A549 (cell line): Measurements from ENCODE around the gene RAB3B. TPM values are rescaled to one million over a fixed set of nuclear protein-coding genes. Genes with fewer than 3 reads are reported as not detected.
A peak's percentile ranks its signal among the peaks of the same experiment; 100 is the strongest.

Experiments
- ATAC-seq, 2 experiments: fragments of 200-7000 bp in 1 of 2; fragments of >200 bp in 1 of 2; cut with Nextera tagmentation in 1 of 2; cut with Tn5 transposase in 1 of 2; 3 replicates each; pipeline versions ENCODE4 v1.8.0 to v1.9.1; 2018 to 2020; ENCODE audit warnings: mild to moderate bottlenecking in 1 of 2, moderate library complexity in 1 of 2
- CTCF ChIA-PET: fragments of 300-600 bp; sonication (Branson Sonifier 250); formaldehyde crosslinking; extraction: SDS; loops from one replicate; lab custom pipeline; 2021; ENCODE audit warnings: antibody characterized with exemption, inconsistent platforms; lab: Yijun Ruan, JAX
- POLR2A ChIA-PET: fragments of 350-600 bp; formaldehyde crosslinking; extraction: SDS; loops from one replicate; lab custom pipeline; 2021; ENCODE audit warnings: antibody characterized with exemption, inconsistent platforms; lab: Yijun Ruan, JAX
- DNase-seq, 2 experiments: peaks; one replicate each; pipeline versions ENCODE4 v3.0.0 to v3.0.0-alpha.2; 2011 to 2016; ENCODE audit warnings: low read depth in 1 of 2, low spot score in 1 of 2
- FAIRE-seq: peaks from 2 replicates; lab custom pipeline; 2011; peaks lifted over from hg19 to GRCh38; lab: Jason Lieb, UNC
- H3K27ac ChIP-seq, 2 experiments: fragments of >200 bp; sonication (Bioruptor Twin); formaldehyde crosslinking; 3 replicates each; pipeline ENCODE4 v1.5.1; 2016 to 2017
- H3K4me1 ChIP-seq: fragments of >200 bp; sonication (Bioruptor Twin); formaldehyde crosslinking; 3 replicates; pipeline ENCODE4 v1.6.1; 2016
- H3K4me2 ChIP-seq: fragments of >200 bp; sonication (Bioruptor Twin); formaldehyde crosslinking; 3 replicates; pipeline ENCODE4 v1.6.1; 2016
- H3K4me3 ChIP-seq: fragments of >200 bp; sonication (Bioruptor Twin); formaldehyde crosslinking; 3 replicates; pipeline ENCODE4 v1.5.1; 2016
- H3K9me3 ChIP-seq: fragments of >200 bp; sonication (Bioruptor Twin); formaldehyde crosslinking; 3 replicates; pipeline ENCODE4 v1.6.1; 2016
- CHD2 ChIP-seq: fragments of 150-350 bp; IDR thresholded peaks from 2 replicates; pipeline ENCODE4 v1.6.1; 2014; ENCODE audit warnings: low read length; ENCODE audit not compliant: partially characterized antibody
- CHD4 ChIP-seq: fragments of 200-600 bp; sonication (generic); IDR thresholded peaks from 2 replicates; pipeline ENCODE4 v1.6.1; 2016; ENCODE audit warnings: antibody characterized with exemption, mild to moderate bottlenecking, borderline replicate concordance
- EP300 ChIP-seq, 2 experiments: fragments of >200 bp; sonication (Bioruptor Twin); formaldehyde crosslinking; IDR thresholded peaks; 2 replicates in 1 of 2; 3 replicates in 1 of 2; pipeline ENCODE4 v1.6.1; 2016 to 2017
- FOSL2 ChIP-seq, 2 experiments: fragments of 450-650 bp in 1 of 2; fragments of >200 bp in 1 of 2; sonication (Bioruptor Twin) in 1 of 2; formaldehyde crosslinking; IDR thresholded peaks; 2 replicates each; pipeline versions ENCODE4 v1.5.0 to v1.6.1; 2016 to 2020; ENCODE audit warnings: mild to moderate bottlenecking in 1 of 2, moderate library complexity in 1 of 2
- FOXS1 ChIP-seq: fragments of 250-450 bp; sonication (Bioruptor Pico); IDR thresholded peaks from 2 replicates; pipeline ENCODE4 v1.5.0; 2020; ENCODE audit warnings: mild to moderate bottlenecking, moderate library complexity
- GATA3 ChIP-seq: IDR thresholded peaks from 2 replicates; pipeline ENCODE4 v1.6.1; 2012; ENCODE audit warnings: borderline replicate concordance
- HDAC2 ChIP-seq: fragments of 200-600 bp; sonication (generic); IDR thresholded peaks from 2 replicates; pipeline ENCODE4 v1.6.1; 2016
- HEYL ChIP-seq: fragments of 250-450 bp; sonication (Bioruptor Pico); IDR thresholded peaks from 2 replicates; pipeline ENCODE4 v1.8.0; 2021; ENCODE audit warnings: mild to moderate bottlenecking, moderate library complexity
- HOXB13 ChIP-seq: fragments of 250-450 bp; sonication (Bioruptor Pico); IDR thresholded peaks from 2 replicates; pipeline ENCODE4 v1.5.0; 2020; ENCODE audit warnings: low read depth, mild to moderate bottlenecking, moderate library complexity
- MAZ ChIP-seq: fragments of 150-350 bp; IDR thresholded peaks from 2 replicates; pipeline ENCODE4 v1.6.1; 2014; ENCODE audit warnings: antibody characterized with exemption, low read depth, low read length, borderline replicate concordance
- MYC ChIP-seq: IDR thresholded peaks from 2 replicates; pipeline ENCODE4 v1.6.1; 2012; ENCODE audit warnings: mild to moderate bottlenecking, inconsistent platforms, low read length, improper control_type of control experiment, borderline replicate concordance
- NR3C1 ChIP-seq: fragments of >200 bp; sonication (Bioruptor Twin); formaldehyde crosslinking; IDR thresholded peaks from 3 replicates; pipeline ENCODE4 v1.6.1; 2017
- POLR2A ChIP-seq: IDR thresholded peaks from 2 replicates; pipeline ENCODE4 v1.6.1; 2012; ENCODE audit warnings: mild to moderate bottlenecking, low read length
- RAD21 ChIP-seq, 2 experiments: fragments of >200 bp in 1 of 2; sonication (Bioruptor Twin) in 1 of 2; formaldehyde crosslinking in 1 of 2; IDR thresholded peaks in 1 of 2; conservative IDR thresholded peaks in 1 of 2; 2 replicates in 1 of 2; 3 replicates in 1 of 2; pipeline ENCODE4 v1.6.1; 2012 to 2018; ENCODE audit warnings: inconsistent platforms in 1 of 2
- RCOR1 ChIP-seq: fragments of 150-350 bp; IDR thresholded peaks from 2 replicates; pipeline ENCODE4 v1.6.1; 2014; ENCODE audit warnings: antibody characterized with exemption, low read length, low read depth
- TP53 ChIP-seq: fragments of 250-450 bp; sonication (Bioruptor Pico); IDR thresholded peaks from 2 replicates; pipeline ENCODE4 v1.5.0; 2021; ENCODE audit warnings: mild to moderate bottlenecking, moderate library complexity
- ZC3H11A ChIP-seq: fragments of 450-650 bp; IDR thresholded peaks from 2 replicates; pipeline ENCODE4 v1.6.1; 2014; ENCODE audit warnings: antibody characterized with exemption, mild to moderate bottlenecking
- ZSCAN20 ChIP-seq: fragments of 250-450 bp; sonication (Bioruptor Pico); IDR thresholded peaks from 2 replicates; pipeline ENCODE4 v1.8.0; 2022; ENCODE audit warnings: mild to moderate bottlenecking, moderate library complexity
- WGBS: methylation state at CpG from one replicate; pipeline ENCODE4 v1.1.6; 2017; ENCODE audit errors: missing lambda C conversion rate; 5-methylcytosine and 5-hydroxymethylcytosine counted together
- polyA plus RNA-seq, 4 experiments: library from polyadenylated mRNA; depleted of rRNA in 3 of 4; stranded (reverse); fragments of >200 nt; fragmentation: RNase III in 1 of 4; extraction: RNeasy Plus Mini Kit Qiagen cat#74134 plus additional on column Dnase treatment in 1 of 4; gene quantifications; 2 replicates in 3 of 4; 3 replicates in 1 of 4; pipeline ENCODE4 v1.2.3, GENCODE V29; 2011 to 2017
- TF ChIP-seq, protein P1 (sequence below): fragments of >200 bp; sonication (Bioruptor Twin); formaldehyde crosslinking; IDR thresholded peaks from 3 replicates; pipeline ENCODE4 v1.5.1; 2016
- TF ChIP-seq, protein P2 (sequence below): fragments of 450-650 bp; IDR thresholded peaks from 2 replicates; pipeline ENCODE4 v1.6.1; 2014; ENCODE audit warnings: antibody characterized with exemption
- TF ChIP-seq, protein P3 (sequence below): fragments of >200 bp; sonication (Bioruptor Twin); formaldehyde crosslinking; IDR thresholded peaks from 2 replicates; pipeline ENCODE4 v1.6.1; 2016
- TF ChIP-seq, protein P4 (sequence below): IDR thresholded peaks from 2 replicates; pipeline ENCODE4 v1.6.1; 2012

Gene RAB3B
- polyA plus RNA-seq, 2 of the 4 experiments (the other 2 are of a cell fraction) = 6.9 to 15.1 TPM

DNA sequence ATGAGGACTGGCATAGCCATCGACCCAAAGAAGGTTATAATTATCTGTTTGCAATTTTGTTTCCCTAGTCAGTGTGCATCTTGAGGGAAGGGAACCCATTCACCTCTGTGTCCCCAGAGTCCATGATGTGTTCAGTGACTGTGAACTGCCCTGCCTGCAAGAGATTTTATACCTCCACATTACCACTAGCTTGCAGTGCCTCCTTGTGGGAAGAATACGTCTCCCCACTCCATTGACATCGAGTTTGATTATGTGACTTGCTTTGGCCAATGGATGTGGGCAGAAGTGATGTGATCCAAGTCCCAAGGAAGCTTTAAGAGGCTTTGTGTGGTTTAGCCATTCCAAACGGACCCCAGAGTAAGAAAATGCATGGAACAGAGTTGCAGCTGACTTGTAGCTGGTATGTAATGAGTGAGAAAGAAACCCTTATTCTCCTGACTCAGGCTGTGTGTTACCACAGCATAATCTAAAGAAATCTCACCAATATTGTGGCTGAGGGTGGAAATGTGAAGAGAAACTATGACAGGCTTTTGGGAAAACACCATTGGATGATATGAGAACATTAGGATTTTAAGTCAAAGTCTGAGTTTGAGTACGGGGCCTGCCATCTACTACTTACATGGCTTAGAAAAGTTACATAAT is 64.2 kb downstream of the RAB3B start (continued):
- TF ChIP-seq, protein P1, sequence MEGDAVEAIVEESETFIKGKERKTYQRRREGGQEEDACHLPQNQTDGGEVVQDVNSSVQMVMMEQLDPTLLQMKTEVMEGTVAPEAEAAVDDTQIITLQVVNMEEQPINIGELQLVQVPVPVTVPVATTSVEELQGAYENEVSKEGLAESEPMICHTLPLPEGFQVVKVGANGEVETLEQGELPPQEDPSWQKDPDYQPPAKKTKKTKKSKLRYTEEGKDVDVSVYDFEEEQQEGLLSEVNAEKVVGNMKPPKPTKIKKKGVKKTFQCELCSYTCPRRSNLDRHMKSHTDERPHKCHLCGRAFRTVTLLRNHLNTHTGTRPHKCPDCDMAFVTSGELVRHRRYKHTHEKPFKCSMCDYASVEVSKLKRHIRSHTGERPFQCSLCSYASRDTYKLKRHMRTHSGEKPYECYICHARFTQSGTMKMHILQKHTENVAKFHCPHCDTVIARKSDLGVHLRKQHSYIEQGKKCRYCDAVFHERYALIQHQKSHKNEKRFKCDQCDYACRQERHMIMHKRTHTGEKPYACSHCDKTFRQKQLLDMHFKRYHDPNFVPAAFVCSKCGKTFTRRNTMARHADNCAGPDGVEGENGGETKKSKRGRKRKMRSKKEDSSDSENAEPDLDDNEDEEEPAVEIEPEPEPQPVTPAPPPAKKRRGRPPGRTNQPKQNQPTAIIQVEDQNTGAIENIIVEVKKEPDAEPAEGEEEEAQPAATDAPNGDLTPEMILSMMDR = peak; percentile 30; the same call in 2 of the 3 replicates

DNA sequence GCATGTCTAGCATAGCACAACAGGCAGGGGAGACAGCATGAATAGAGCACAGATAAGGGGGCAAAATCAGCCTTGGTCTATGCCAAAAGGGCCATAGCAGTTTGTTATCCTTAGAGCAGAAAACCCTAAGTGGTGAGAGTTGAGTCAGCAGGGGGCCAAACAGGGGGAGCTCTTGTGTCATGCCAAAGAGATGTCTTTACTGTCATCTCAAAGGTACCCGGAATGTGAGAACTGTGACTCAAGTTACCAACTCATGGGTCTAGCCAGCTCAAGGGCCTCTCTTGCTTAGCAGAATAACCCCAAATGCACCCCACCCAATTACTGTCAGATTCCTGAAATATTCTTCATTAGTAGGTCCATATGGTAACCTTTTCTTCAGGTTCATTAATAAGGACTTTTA is 66.0 kb downstream of the RAB3B start:
- FAIRE-seq = no peak
- TF ChIP-seq EP300 (IDR thresholded peaks at IDR 0.05) (no peak), ZSCAN20 (CRISPR knock-in tag) (no peak), RCOR1 (no peak), TP53 (CRISPR knock-in tag) (no peak), GATA3 (no peak), HOXB13 (no peak), NR3C1 (no peak), MYC (no peak), FOXS1 (CRISPR knock-in tag) (no peak), CHD2 (no peak), HDAC2 (no peak), ZC3H11A (no peak), FOSL2 (IDR thresholded peaks at IDR 0.05) (no peak), FOSL2 (CRISPR knock-in tag; IDR thresholded peaks at IDR 0.05) (no peak)
- TF ChIP-seq, protein P2, sequence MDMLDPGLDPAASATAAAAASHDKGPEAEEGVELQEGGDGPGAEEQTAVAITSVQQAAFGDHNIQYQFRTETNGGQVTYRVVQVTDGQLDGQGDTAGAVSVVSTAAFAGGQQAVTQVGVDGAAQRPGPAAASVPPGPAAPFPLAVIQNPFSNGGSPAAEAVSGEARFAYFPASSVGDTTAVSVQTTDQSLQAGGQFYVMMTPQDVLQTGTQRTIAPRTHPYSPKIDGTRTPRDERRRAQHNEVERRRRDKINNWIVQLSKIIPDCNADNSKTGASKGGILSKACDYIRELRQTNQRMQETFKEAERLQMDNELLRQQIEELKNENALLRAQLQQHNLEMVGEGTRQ = no peak
- TF ChIP-seq, protein P3, sequence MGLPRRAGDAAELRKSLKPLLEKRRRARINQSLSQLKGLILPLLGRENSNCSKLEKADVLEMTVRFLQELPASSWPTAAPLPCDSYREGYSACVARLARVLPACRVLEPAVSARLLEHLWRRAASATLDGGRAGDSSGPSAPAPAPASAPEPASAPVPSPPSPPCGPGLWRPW = no peak
- TF ChIP-seq, protein P4, sequence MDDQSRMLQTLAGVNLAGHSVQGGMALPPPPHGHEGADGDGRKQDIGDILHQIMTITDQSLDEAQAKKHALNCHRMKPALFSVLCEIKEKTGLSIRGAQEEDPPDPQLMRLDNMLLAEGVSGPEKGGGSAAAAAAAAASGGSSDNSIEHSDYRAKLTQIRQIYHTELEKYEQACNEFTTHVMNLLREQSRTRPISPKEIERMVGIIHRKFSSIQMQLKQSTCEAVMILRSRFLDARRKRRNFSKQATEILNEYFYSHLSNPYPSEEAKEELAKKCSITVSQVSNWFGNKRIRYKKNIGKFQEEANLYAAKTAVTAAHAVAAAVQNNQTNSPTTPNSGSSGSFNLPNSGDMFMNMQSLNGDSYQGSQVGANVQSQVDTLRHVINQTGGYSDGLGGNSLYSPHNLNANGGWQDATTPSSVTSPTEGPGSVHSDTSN = no peak
- WGBS = 67% methylated on average over 1 of the region's 1 CpG

DNA sequence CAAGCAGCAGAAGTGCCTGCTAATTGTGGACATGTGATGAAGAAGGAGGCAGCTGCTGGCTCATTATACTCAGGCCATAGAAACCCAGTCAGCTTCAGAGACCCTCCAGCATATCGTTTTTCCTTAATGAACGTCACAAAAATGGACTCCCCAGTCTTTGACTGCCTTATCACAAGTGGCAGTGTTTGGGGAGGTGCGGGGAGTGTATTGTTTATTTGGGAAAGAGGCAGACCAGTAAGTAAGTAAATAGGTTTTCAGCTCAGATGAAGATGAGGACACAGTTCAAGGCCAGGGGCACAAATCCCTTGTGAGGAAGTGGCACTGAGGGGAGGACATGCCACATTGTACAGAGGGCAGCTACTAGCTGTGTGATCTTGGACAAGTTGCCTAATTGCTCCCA is 68.5 kb downstream of the RAB3B start:
- 77% methylated on average over 3 of the region's 3 CpGs for WGBS
- no peak for DNase-seq

More for the DNA sequence above, 66.0 kb downstream of the RAB3B start:
- ATAC-seq = no peak
- Histone ChIP-seq H3K27ac (no peak overlapping the region), H3K4me3 (no peak overlapping the region), H3K9me3 (no peaks in the 10 kb centered on the region), H3K4me1 (no peaks in the 10 kb centered on the region; the same call in 2 of the 3 replicates), H3K4me2 (no peak overlapping the region)
- CTCF ChIA-PET = interaction anchor here (3.1 kb wide), 1 partner anchor 27 kb away, joined by 15 read pairs; no protein-coding TSS in a partner anchor
- POLR2A ChIA-PET = no interaction called here
- DNase-seq = no peak

More for the DNA sequence above, 68.5 kb downstream of the RAB3B start:
- FAIRE-seq (no peak), ATAC-seq (no peak)
- TF ChIP-seq ZC3H11A (no peak), POLR2A (no peak), RAD21 (conservative IDR thresholded peaks at IDR 0.05 in 1 of 2, IDR thresholded peaks at IDR 0.05 in 1 of 2) (no peak), MAZ (no peak), HEYL (CRISPR knock-in tag) (no peak), ZSCAN20 (CRISPR knock-in tag) (no peak), CHD2 (no peak), CHD4 (no peak)
- TF ChIP-seq, protein P3 = no peak
- no peak overlapping the region for H3K27ac ChIP-seq
- no peaks in the 10 kb centered on the region; the same call in 2 of the 3 replicates for H3K4me1 ChIP-seq
- ChIA-PET POLR2A (no interaction called here), CTCF (no interaction called here)
- H3K4me2 ChIP-seq = no peak overlapping the region
- no peak overlapping the region for H3K4me3 ChIP-seq
- no peaks in the 10 kb centered on the region for H3K9me3 ChIP-seq
